Measurements from ENCODE around the gene TASOR.

TASOR gene

DNA sequence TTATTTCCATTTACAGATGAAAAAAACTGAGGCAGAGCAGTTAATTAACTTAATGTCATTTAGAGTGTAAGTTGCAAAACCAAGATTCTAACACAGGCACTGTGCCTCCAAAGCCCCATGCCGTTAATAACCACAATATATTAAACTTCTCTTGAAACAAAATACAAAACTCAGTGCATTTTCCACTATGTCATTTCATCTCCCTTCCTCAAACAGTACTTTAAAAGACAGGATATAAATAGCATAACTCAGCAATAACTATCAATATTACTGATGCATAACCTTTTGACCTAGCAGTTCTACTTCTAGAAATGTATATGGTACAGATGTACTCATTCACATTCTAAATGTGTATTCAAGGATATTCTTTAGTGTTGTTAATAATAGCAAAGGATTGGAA lies 5.1 kb upstream of the TASOR start:
- POLR2A ChIA-PET: no interaction called here
- H3K4me3 ChIP-seq (ENCODE audit: low read depth, low read length): no peak overlapping the region
- no peak for TF ChIP-seq CTCF (IDR thresholded peaks at IDR 0.05; ENCODE audit: insufficient read depth, low read length, missing control alignments)
- CTCF ChIA-PET: interaction anchor here (1.4 to 1.8 kb wide), 2 partner anchors 14 to 301 kb away, joined by 5 to 7 read pairs; no protein-coding TSS in a partner anchor
- DNase-seq (ENCODE audit: low read depth, low spot score): no peak

DNA sequence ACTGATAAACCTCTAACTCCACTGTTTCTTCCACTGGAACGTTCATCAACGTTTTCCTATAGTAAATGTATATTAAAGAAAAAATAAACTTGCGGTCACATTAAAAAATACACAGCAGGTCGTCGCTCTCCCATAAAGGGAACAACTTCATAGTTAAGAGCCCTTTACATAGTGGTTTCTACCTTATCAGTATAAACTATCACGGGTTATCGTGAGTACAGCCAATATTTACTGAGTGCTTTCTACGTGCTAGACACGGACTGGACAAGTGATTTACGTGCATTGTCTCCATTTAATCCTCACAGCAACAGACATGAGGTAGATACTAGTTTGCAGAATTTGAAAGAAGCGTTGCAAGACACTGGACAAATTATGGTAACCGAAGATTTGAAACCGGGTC lies 964 bp upstream of the TASOR start:
- no peak overlapping the region for H3K4me3 ChIP-seq (ENCODE audit: low read depth, low read length)
- no peak for TF ChIP-seq CTCF (IDR thresholded peaks at IDR 0.05; ENCODE audit: insufficient read depth, low read length, missing control alignments)
- ChIA-PET CTCF (interaction anchor here (1.3 to 2.0 kb wide), 2 partner anchors 116 to 304 kb away, joined by 4 to 9 read pairs; no protein-coding TSS in a partner anchor), POLR2A (no interaction called here)
- DNase-seq (ENCODE audit: low read depth, low spot score): no peak

DNA sequence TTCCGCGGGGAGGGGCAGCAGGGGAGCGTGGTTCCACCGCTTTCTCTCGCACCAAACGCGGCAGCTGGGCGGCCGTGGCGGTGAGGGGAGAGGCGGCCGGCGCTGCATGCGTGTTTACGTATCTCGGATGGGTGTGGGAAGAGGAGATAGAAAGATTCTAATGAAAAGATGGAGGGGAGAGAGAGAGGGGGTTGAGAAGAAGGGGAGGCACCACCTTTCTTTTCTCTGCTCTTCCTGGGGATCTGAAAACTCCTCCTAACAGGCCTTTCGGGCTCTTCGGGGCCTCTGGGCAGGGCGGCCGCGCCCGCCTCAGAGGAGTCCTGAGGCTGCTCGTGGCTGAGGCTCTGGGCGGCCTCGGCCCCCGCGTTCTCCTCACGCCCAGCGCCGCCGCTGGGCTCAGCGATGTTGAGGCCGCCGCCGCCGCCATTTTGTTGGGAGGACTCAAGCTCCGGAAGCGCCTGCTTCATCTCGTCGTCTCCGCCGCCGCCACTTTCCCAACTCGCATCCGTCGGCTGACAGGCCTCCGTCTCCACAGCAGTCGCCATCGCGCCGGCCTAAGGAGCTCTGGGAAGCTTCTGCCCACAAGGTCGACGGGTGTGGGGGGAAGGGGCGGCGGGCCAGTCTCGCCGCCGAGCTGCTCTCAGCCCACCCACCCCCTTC lies 473 bp downstream of the TASOR start:
- ChIA-PET CTCF (interaction anchor here (0.9 to 1.0 kb wide), 2 partner anchors 19 to 305 kb away, joined by 4 read pairs; no protein-coding TSS in a partner anchor), POLR2A (interaction anchor here (1.0 kb wide), 1 partner anchor 9 kb away, joined by 6 read pairs; no protein-coding TSS in a partner anchor)
- no peak for DNase-seq (ENCODE audit: low read depth, low spot score)
- peak; percentile 18 for TF ChIP-seq CTCF (IDR thresholded peaks at IDR 0.05; ENCODE audit: insufficient read depth, low read length, missing control alignments)
- peak overlapping the region; percentile 82 for H3K4me3 ChIP-seq (ENCODE audit: low read depth, low read length)

GRCh38 chr3:56681984-56682461 lies 1.0 kb downstream of the TASOR start:
- CTCF ChIA-PET: interaction anchor here (1.0 kb wide), 1 partner anchor 306 kb away, joined by 4 read pairs; no protein-coding TSS in a partner anchor
- DNase-seq (ENCODE audit: low read depth, low spot score): no peak
- POLR2A ChIA-PET: no interaction called here
- no peak for TF ChIP-seq CTCF (IDR thresholded peaks at IDR 0.05; ENCODE audit: insufficient read depth, low read length, missing control alignments)
- peak overlapping the region; percentile 82 for H3K4me3 ChIP-seq (ENCODE audit: low read depth, low read length)

GRCh38 chr3:56680054-56680580 lies 2.9 kb downstream of the TASOR start:
- ChIA-PET CTCF (interaction anchor here (1.2 kb wide), 1 partner anchor 308 kb away, joined by 3 read pairs; no protein-coding TSS in a partner anchor), POLR2A (no interaction called here)
- H3K4me3 ChIP-seq (ENCODE audit: low read depth, low read length): no peak overlapping the region
- TF ChIP-seq CTCF (IDR thresholded peaks at IDR 0.05; ENCODE audit: insufficient read depth, low read length, missing control alignments): no peak
- no peak for DNase-seq (ENCODE audit: low read depth, low spot score)

- ChIA-PET POLR2A (no interaction called here), CTCF (interaction anchor here (1.3 to 2.4 kb wide), 4 partner anchors 9 to 319 kb away, joined by 3 to 10 read pairs (median 4); no protein-coding TSS in a partner anchor)
- no peak for DNase-seq (ENCODE audit: low read depth, low spot score)
- no peak for TF ChIP-seq CTCF (IDR thresholded peaks at IDR 0.05; ENCODE audit: insufficient read depth, low read length, missing control alignments)
- no peak overlapping the region for H3K4me3 ChIP-seq (ENCODE audit: low read depth, low read length)
These were observed 5.8 kb downstream of the TASOR start for GRCh38 chr3:56677286-56677685.
